ENCODE data around the gene BMP6. TPM values are rescaled to one million over a fixed set of nuclear protein-coding genes. Genes with fewer than 3 reads are reported as not detected.

The BMP6 gene
- total RNA-seq, 6 experiments from 2014 or later: 1.8 to 4.4 (median 2.6) TPM

DNA sequence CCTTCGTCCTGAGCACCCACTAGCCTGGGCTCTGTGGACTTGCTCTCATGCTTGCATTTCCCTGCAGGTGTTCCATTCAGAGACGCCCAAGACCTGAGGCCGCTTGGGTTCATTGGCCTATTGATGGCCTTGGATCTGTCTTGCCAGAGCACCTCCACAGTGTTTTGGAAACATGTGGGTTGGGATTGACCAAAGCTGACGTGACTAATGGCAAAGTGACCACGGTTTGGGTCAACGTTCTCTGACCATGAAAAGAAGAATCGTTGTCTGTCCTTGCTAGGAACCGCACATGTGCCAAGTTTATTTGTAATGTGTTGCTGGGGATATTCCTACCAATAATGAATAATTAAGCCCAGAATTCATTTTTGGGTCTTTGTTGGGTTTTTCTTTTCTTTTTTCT lies 29.8 kb upstream of the BMP6 start:
- H3K36me3 ChIP-seq: no peaks in the 10 kb centered on the region
- no peak for DNase-seq
- H3K27me3 ChIP-seq: no peaks in the 10 kb centered on the region
- TF ChIP-seq, protein P1, sequence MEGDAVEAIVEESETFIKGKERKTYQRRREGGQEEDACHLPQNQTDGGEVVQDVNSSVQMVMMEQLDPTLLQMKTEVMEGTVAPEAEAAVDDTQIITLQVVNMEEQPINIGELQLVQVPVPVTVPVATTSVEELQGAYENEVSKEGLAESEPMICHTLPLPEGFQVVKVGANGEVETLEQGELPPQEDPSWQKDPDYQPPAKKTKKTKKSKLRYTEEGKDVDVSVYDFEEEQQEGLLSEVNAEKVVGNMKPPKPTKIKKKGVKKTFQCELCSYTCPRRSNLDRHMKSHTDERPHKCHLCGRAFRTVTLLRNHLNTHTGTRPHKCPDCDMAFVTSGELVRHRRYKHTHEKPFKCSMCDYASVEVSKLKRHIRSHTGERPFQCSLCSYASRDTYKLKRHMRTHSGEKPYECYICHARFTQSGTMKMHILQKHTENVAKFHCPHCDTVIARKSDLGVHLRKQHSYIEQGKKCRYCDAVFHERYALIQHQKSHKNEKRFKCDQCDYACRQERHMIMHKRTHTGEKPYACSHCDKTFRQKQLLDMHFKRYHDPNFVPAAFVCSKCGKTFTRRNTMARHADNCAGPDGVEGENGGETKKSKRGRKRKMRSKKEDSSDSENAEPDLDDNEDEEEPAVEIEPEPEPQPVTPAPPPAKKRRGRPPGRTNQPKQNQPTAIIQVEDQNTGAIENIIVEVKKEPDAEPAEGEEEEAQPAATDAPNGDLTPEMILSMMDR (IDR thresholded peaks at IDR 0.05): no peak
- no peak for TF ChIP-seq POLR2A (IDR thresholded peaks at IDR 0.05)
- no peaks in the 10 kb centered on the region for H3K9me3 ChIP-seq
- intact Hi-C loops (cut with DNase I): no loop called here
- no peak overlapping the region for H3K4me3 ChIP-seq
- no peak for ATAC-seq
- H3K27ac ChIP-seq: no peak overlapping the region
- 73% methylated on average over 7 of the region's 8 CpGs for WGBS (ENCODE audit: insufficient coverage, low coverage, low lambda C conversion rate, missing lambda C conversion rate)
- H3K4me1 ChIP-seq: peaks cover 0 to 8% (median 4%) of the 10 kb centered on the region in 4 donors

DNA sequence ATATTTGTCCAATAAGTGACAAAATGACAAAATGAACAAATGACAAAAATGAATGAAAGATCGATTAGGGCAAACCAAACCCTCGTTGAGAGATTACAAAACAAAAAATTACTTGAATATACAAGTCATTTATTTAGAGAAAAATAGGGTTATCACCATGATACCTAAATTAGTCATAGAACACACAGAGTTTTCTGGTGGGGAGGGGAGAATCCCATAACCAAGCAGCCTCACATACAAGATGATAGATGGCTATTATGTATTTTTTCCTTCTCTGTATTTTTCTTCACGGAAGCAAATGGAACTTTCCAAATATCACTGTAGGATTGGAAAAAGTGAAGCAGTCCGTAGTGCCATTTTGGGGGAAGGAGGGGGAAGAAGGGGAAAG lies 28.5 kb upstream of the BMP6 start:
- DNase-seq (no peak), ATAC-seq (no peak)
- Histone ChIP-seq H3K4me3 (no peak overlapping the region), H3K9me3 (no peaks in the 10 kb centered on the region), H3K27me3 (no peaks in the 10 kb centered on the region), H3K36me3 (no peaks in the 10 kb centered on the region), H3K4me1 (peaks cover 0 to 8% (median 4%) of the 10 kb centered on the region in 4 donors), H3K27ac (peak overlapping the region; percentile 61 to 88 (median 69))
- intact Hi-C loops (cut with DNase I): no loop called here
- 49% methylated on average over 4 of the region's 4 CpGs for WGBS (ENCODE audit: insufficient coverage, low coverage, low lambda C conversion rate, missing lambda C conversion rate)
- no peak for TF ChIP-seq POLR2A (IDR thresholded peaks at IDR 0.05)
- TF ChIP-seq, protein P1 (IDR thresholded peaks at IDR 0.05): no peak

DNA sequence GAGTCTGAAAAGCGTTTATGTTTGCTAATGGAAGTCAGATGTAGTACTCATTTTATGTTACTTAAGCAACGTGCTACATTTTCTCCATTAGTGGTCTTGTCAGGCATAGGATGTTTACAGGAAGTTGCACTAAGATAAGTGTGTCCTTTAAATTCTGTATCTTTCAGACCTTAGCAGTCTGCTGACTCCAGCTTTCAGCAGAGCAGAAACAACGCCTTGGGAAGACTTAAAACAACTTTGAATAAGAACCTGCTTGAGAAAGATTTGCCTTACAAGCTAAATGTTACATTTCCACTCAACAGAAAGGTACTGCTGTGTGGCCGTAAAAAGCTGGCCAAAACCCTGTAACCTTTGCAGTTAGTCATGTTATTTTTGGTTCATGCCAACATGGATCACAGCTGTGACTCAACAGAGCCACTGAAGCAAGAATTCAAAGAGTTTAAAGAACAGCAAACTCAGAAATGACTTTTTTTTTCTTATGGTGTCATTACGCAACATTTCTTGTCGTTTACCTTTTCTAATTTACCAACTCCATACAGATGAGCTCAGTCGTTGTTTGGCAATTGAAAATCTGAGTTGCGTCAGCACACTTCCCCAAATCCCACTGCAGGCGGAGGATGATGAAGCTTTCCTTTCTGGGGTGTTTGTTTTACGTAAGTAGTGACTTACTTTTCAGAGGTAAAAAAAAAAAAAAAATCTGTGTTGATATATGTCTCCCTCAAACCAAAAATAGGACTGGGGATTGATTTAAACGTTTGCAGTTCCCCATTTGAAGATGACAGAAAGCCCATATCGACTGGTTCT lies 27.9 kb upstream of the BMP6 start:
- no peak for TF ChIP-seq POLR2A (IDR thresholded peaks at IDR 0.05)
- TF ChIP-seq, protein P1 (IDR thresholded peaks at IDR 0.05): no peak
- Histone ChIP-seq H3K9me3 (no peaks in the 10 kb centered on the region), H3K4me1 (peaks cover 0 to 8% (median 4%) of the 10 kb centered on the region in 4 donors), H3K27ac (peak overlapping the region; percentile 61 to 88 (median 69)), H3K4me3 (no peak overlapping the region), H3K36me3 (no peaks in the 10 kb centered on the region), H3K27me3 (no peaks in the 10 kb centered on the region)
- intact Hi-C loops (cut with DNase I): no loop called here
- peak; percentile 42 to 69 (median 62) for DNase-seq
- 11% methylated on average over 12 of the region's 12 CpGs for WGBS (ENCODE audit: insufficient coverage, low coverage, low lambda C conversion rate, missing lambda C conversion rate)
- peak; percentile 80 to 89 (median 84) for ATAC-seq

DNA sequence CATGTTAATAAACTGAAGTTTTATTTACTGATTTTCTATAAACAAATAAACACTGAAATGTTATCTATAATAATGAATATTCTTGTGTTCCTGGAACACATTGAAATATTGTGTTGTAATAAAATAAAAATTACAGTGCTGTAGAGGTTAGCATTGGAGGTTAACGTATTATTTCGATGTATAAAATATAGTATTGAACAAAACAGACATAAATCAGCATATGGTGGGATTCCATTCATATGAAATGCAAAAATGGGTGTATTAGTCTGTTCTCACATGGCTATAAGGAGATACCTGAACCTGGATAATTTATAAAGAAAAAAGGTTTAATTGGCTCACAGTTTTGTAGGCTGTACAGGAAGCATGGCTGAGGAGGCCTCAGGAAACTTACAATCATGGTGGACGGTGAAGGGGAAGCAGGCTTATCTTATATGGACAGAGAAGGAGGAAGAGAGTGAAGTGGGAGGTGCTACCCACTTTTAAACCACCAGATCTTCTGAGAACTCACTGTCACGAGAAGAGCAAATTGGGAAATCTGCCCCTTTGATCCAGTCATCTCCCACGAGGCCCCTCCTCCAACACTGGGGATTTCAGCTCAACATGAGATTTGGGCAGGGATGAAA lies 24.6 kb upstream of the BMP6 start:
- DNase-seq (peak in 1 of 3 donors; percentile 31), ATAC-seq (peak; percentile 8 to 56 (median 30))
- Histone ChIP-seq H3K9me3 (no peaks in the 10 kb centered on the region), H3K4me1 (peaks cover 0 to 8% (median 4%) of the 10 kb centered on the region in 4 donors), H3K27ac (peak overlapping the region in 1 of 3 donors; percentile 20), H3K36me3 (no peaks in the 10 kb centered on the region), H3K27me3 (no peaks in the 10 kb centered on the region), H3K4me3 (no peak overlapping the region)
- TF ChIP-seq, protein P1 (IDR thresholded peaks at IDR 0.05): no peak
- no peak for TF ChIP-seq POLR2A (IDR thresholded peaks at IDR 0.05)
- intact Hi-C loops (cut with DNase I): no loop called here
- WGBS (ENCODE audit: insufficient coverage, low coverage, low lambda C conversion rate, missing lambda C conversion rate): 57% methylated on average over 5 of the region's 5 CpGs
